A673 (cell line): ENCODE results near the gene SLC5A9. TPM values are rescaled to one million over a fixed set of nuclear protein-coding genes. Genes with fewer than 3 reads are reported as not detected.

ENCODE experiments used
- BruUV-seq: library from RNA; stranded (reverse); fragments of 400-500 nt; replicated peaks from 2 replicates; lab custom pipeline; 2021; lab: Mats Ljungman, UMichigan
- CTCF ChIA-PET: fragments of 300-600 bp; sonication (Branson Sonifier 250); formaldehyde crosslinking; loops from one replicate; lab custom pipeline; 2022; ENCODE audit warnings: antibody characterized with exemption; lab: Charles Lee
- POLR2A ChIA-PET: fragments of 300-600 bp; sonication (Branson Sonifier 250); formaldehyde crosslinking; loops from one replicate; lab custom pipeline; 2022; ENCODE audit warnings: antibody characterized with exemption; ENCODE audit not compliant: low non-redundant PET; lab: Charles Lee
- DNase-seq: peaks from one replicate; pipeline ENCODE4 v3.0.0-alpha.2; 2015; ENCODE audit warnings: low spot score
- H3K27ac ChIP-seq: fragments of 200-600 bp; sonication (generic); 2 replicates; pipeline ENCODE4 v1.5.1; 2016; ENCODE audit warnings: mixed run types, low read depth, mild to moderate bottlenecking, mixed read lengths, antibody characterized with exemption, low read length; ENCODE audit not compliant: poor library complexity, severe bottlenecking
- H3K27me3 ChIP-seq: fragments of 200-600 bp; sonication (generic); replicated peaks from 2 replicates; pipeline ENCODE4 v1.6.1; 2017; ENCODE audit warnings: mixed run types, low read depth, mild to moderate bottlenecking, mixed read lengths, antibody characterized with exemption, low read length; ENCODE audit not compliant: insufficient read depth, poor library complexity
- H3K36me3 ChIP-seq: fragments of 200-600 bp; sonication (generic); 2 replicates; pipeline ENCODE4 v1.6.1; 2016; ENCODE audit warnings: mixed run types, mild to moderate bottlenecking, mixed read lengths, antibody characterized with exemption, low read length; ENCODE audit not compliant: insufficient read depth, poor library complexity, severe bottlenecking
- H3K4me1 ChIP-seq: fragments of 200-600 bp; sonication (generic); 2 replicates; pipeline ENCODE4 v1.6.1; 2017; ENCODE audit warnings: mixed run types, mild to moderate bottlenecking, mixed read lengths, antibody characterized with exemption, low read length; ENCODE audit not compliant: insufficient read depth, poor library complexity, severe bottlenecking
- H3K4me3 ChIP-seq: fragments of 200-600 bp; sonication (generic); 2 replicates; pipeline ENCODE4 v1.5.1; 2016; ENCODE audit warnings: low read depth, mixed run types, mild to moderate bottlenecking, mixed read lengths, low read length; ENCODE audit not compliant: poor library complexity, severe bottlenecking
- H3K9me3 ChIP-seq: fragments of 200-600 bp; sonication (generic); 2 replicates; pipeline ENCODE4 v1.6.1; 2016; ENCODE audit warnings: mixed run types, low read depth, mild to moderate bottlenecking, mixed read lengths, antibody characterized with exemption, low read length; ENCODE audit not compliant: poor library complexity, severe bottlenecking
- CTCF ChIP-seq: fragments of 300-800, 200-600 bp; sonication (generic); conservative IDR thresholded peaks from 2 replicates; pipeline ENCODE4 v1.5.1; 2017; ENCODE audit warnings: low read depth, mild to moderate bottlenecking, antibody characterized with exemption, low read length, moderate library complexity, mixed read lengths
- EZH2 ChIP-seq: fragments of 200-600 bp; sonication (generic); IDR thresholded peaks from 2 replicates; pipeline ENCODE4 v1.6.1; 2017; ENCODE audit warnings: borderline replicate concordance, low read depth, mild to moderate bottlenecking, mixed read lengths, antibody characterized with exemption, low read length; ENCODE audit not compliant: poor library complexity, severe bottlenecking
- intact Hi-C: fragments of 100-400 bp; cut with micrococcal nuclease; formaldehyde crosslinking; loops from one replicate; pipeline ENCODE4 v1.10.0; 2022; ENCODE audit not compliant: unreplicated experiment
- total RNA-seq: library from RNA; stranded (reverse); gene quantifications from 2 replicates; pipeline ENCODE4 v1.2.3, GENCODE V29; 2021

SLC5A9 gene
- total RNA-seq, 1 experiment from 2014 or later: not detected

DNA sequence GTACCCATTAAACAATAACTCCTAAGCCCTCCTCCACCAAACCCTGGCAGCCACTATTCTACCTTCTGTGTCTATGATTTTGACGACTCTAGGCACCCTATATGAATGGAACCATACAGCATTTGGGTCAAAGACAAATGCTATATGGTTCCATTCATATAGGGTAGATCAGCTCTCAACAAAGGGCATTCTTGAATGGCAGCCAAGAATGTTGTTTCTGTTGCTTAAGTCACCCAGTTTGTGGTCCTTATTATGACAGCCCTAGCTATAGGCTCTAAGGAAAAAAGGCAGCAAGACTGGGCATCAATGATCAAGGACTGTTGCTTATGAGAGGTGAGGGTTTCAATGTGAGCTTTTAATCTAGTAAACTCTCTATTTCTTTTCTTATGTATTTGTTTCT, 4.7 kb upstream of the SLC5A9 start:
- H3K4me1 ChIP-seq: no peaks in the 10 kb centered on the region
- DNase-seq: peak; percentile 40
- POLR2A ChIA-PET: no interaction called here
- CTCF ChIA-PET: no interaction called here
- peaks cover 3% of the 10 kb centered on the region for H3K27me3 ChIP-seq
- H3K27ac ChIP-seq: no peak overlapping the region
- no peaks in the 10 kb centered on the region for H3K36me3 ChIP-seq
- TF ChIP-seq EZH2 (no peak), CTCF (no peak)
- no peak overlapping the region for H3K4me3 ChIP-seq
- H3K9me3 ChIP-seq: no peaks in the 10 kb centered on the region
- intact Hi-C loops: no loop called here
- no TSS peak for BruUV-seq

- no TSS peak for BruUV-seq
- no peak for DNase-seq
- Histone ChIP-seq H3K27me3 (no peaks in the 10 kb centered on the region), H3K4me1 (no peaks in the 10 kb centered on the region), H3K4me3 (no peak overlapping the region), H3K9me3 (no peaks in the 10 kb centered on the region), H3K36me3 (no peaks in the 10 kb centered on the region), H3K27ac (no peak overlapping the region)
- POLR2A ChIA-PET: no interaction called here
- intact Hi-C loops: no loop called here
- TF ChIP-seq EZH2: no peak
- no peak for TF ChIP-seq CTCF
- CTCF ChIA-PET: no interaction called here
Observed at GRCh38 chr1:48219803-48220202, 2.7 kb upstream of the SLC5A9 start.

GRCh38 chr1:48221122-48221521, 1.4 kb upstream of the SLC5A9 start:
- no TSS peak for BruUV-seq
- DNase-seq: no peak
- Histone ChIP-seq H3K9me3 (no peaks in the 10 kb centered on the region), H3K27ac (no peak overlapping the region), H3K4me3 (no peak overlapping the region), H3K4me1 (no peaks in the 10 kb centered on the region), H3K27me3 (no peaks in the 10 kb centered on the region), H3K36me3 (no peaks in the 10 kb centered on the region)
- ChIA-PET CTCF (no interaction called here), POLR2A (no interaction called here)
- TF ChIP-seq EZH2: no peak
- no peak for TF ChIP-seq CTCF
- intact Hi-C loops: no loop called here
